B cell (primary cell): ENCODE results near the gene PKP1.

Experiments used
- EZH2 ChIP-seq: IDR thresholded peaks from 2 replicates; pipeline ENCODE4 v1.6.1; 2012; ENCODE audit warnings: borderline replicate concordance, low read depth, mild to moderate bottlenecking, moderate library complexity, low read length; ENCODE audit not compliant: insufficient read depth, poor library complexity, severe bottlenecking
- TF ChIP-seq, protein P1 (sequence below): fragments of 200-600 bp; IDR thresholded peaks from one replicate; pipeline ENCODE4 v1.8.0; 2022; ENCODE audit warnings: antibody characterized with exemption, mild to moderate bottlenecking

DNA sequence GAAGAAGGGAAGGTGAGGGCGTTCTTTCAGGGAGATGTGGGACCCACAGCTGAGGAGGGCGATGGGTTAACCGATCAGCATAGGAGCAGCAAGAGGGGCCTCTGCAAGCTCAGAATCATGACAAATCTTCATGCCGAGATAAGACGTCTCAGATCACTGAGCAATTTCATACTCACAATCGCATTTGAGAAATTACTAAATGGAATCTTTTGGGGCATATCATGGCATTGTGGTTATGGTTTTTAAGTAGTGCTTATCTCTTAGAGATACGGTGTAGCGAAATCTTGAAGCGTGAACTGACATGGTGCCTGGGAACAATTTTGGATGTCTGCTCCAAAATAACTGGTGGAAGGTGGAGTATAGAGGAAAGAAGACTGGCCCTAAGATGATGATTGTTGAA, 88.0 kb downstream of the PKP1 start:
- TF ChIP-seq, protein P1, sequence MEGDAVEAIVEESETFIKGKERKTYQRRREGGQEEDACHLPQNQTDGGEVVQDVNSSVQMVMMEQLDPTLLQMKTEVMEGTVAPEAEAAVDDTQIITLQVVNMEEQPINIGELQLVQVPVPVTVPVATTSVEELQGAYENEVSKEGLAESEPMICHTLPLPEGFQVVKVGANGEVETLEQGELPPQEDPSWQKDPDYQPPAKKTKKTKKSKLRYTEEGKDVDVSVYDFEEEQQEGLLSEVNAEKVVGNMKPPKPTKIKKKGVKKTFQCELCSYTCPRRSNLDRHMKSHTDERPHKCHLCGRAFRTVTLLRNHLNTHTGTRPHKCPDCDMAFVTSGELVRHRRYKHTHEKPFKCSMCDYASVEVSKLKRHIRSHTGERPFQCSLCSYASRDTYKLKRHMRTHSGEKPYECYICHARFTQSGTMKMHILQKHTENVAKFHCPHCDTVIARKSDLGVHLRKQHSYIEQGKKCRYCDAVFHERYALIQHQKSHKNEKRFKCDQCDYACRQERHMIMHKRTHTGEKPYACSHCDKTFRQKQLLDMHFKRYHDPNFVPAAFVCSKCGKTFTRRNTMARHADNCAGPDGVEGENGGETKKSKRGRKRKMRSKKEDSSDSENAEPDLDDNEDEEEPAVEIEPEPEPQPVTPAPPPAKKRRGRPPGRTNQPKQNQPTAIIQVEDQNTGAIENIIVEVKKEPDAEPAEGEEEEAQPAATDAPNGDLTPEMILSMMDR, result no peak
- no peak for TF ChIP-seq EZH2
